HCT116 (cell line): ENCODE data around the gene CLEC16A. TPM values are rescaled to one million over a fixed set of nuclear protein-coding genes. Genes with fewer than 3 reads are reported as not detected.

Experiments used
- ATAC-seq: fragments of 200-7000 bp; cut with Tn5 transposase; 2 replicates; pipeline ENCODE4 v1.9.1; 2020; ENCODE audit warnings: mild to moderate bottlenecking, moderate library complexity
- BruUV-seq: library from RNA; stranded (reverse); fragments of 400-500 nt; replicated peaks from 2 replicates; lab custom pipeline; 2021; lab: Mats Ljungman, UMichigan
- CTCF ChIA-PET: fragments of 300-600 bp; sonication (Branson Sonifier 250); formaldehyde crosslinking; loops from one replicate; lab custom pipeline; 2021; ENCODE audit warnings: antibody characterized with exemption; lab: Charles Lee
- POLR2A ChIA-PET: fragments of 300-600, 350-600 bp; sonication (Branson Sonifier 250); formaldehyde crosslinking; loops from one replicate; lab custom pipeline; 2021; ENCODE audit warnings: antibody characterized with exemption; lab: Charles Lee
- RAD21 ChIA-PET, 2 experiments: fragments of 300-600 bp; sonication (Branson Sonifier 250); formaldehyde crosslinking; loops; one replicate each; lab custom pipeline; 2023; ENCODE audit warnings: low total read pairs in 2 of 2; ENCODE audit not compliant: uncharacterized antibody in 2 of 2, unreplicated experiment in 2 of 2, low non-redundant PET in 1 of 2; lab: Charles Lee
- DNase-seq: peaks from one replicate; pipeline ENCODE4 v3.0.0-alpha.2; 2010; ENCODE audit warnings: low read depth, low spot score
- H2AFZ ChIP-seq: fragments of 200-600 bp; shearing (Covaris generic), sonication (generic); 2 replicates; pipeline ENCODE4 v1.6.1; 2017; ENCODE audit warnings: low read depth, mixed run types, mixed read lengths, antibody characterized with exemption, low read length; ENCODE audit not compliant: poor library complexity, severe bottlenecking
- H3K27ac ChIP-seq: 2 replicates; pipeline ENCODE4 v1.5.1; 2012; ENCODE audit warnings: low read depth, low read length
- H3K27me3 ChIP-seq: fragments of 200-600 bp; sonication (generic); 2 replicates; pipeline ENCODE4 v1.6.1; 2016; ENCODE audit warnings: mixed run types, low read length, mixed read lengths; ENCODE audit not compliant: insufficient read depth
- H3K36me3 ChIP-seq, 2 experiments: fragments of 200-500 bp in 1 of 2; fragments of 200-600 bp in 1 of 2; sonication (Bioruptor generic) in 1 of 2; sonication (generic) in 1 of 2; 2 replicates each; pipeline versions ENCODE4 v1.5.1 to v1.6.1; 2014 to 2016; ENCODE audit warnings: low read length in 2 of 2, inconsistent platforms in 1 of 2, mixed read lengths in 1 of 2, mixed run types in 1 of 2; ENCODE audit not compliant: insufficient read depth in 2 of 2, control insufficient read depth in 1 of 2
- H3K4me1 ChIP-seq, 2 experiments: fragments of 200-600 bp in 1 of 2; sonication (generic) in 1 of 2; 2 replicates each; pipeline versions ENCODE4 v1.5.1 to v1.6.1; 2012 to 2017; ENCODE audit warnings: low read length in 2 of 2, inconsistent platforms in 1 of 2, mild to moderate bottlenecking in 1 of 2, mixed read lengths in 1 of 2, mixed run types in 1 of 2, moderate library complexity in 1 of 2; ENCODE audit not compliant: insufficient read depth in 2 of 2, control insufficient read depth in 1 of 2
- H3K4me2 ChIP-seq: fragments of 200-600 bp; sonication (generic); 2 replicates; pipeline ENCODE4 v1.6.1; 2017; ENCODE audit warnings: mixed run types, low read length, mixed read lengths
- H3K4me3 ChIP-seq, 2 experiments: fragments of 200-600 bp in 1 of 2; sonication (generic) in 1 of 2; replicated peaks in 1 of 2; 2 replicates each; pipeline ENCODE4 v1.5.1; 2011 to 2016; ENCODE audit warnings: low read length in 2 of 2, control low read depth in 1 of 2, low read depth in 1 of 2, mild to moderate bottlenecking in 1 of 2, mixed read lengths in 1 of 2, mixed run types in 1 of 2
- H3K79me2 ChIP-seq: fragments of 200-600 bp; sonication (generic); 2 replicates; pipeline ENCODE4 v1.6.1; 2017; ENCODE audit warnings: mild to moderate bottlenecking, mixed run types, low read length, moderate library complexity, mixed read lengths; ENCODE audit not compliant: insufficient read depth
- H3K9ac ChIP-seq: fragments of 200-600 bp; sonication (generic); 2 replicates; pipeline ENCODE4 v1.6.1; 2016; ENCODE audit warnings: low read length, mixed read lengths
- H3K9me2 ChIP-seq: fragments of 200-600 bp; sonication (generic), shearing (Covaris generic); 2 replicates; pipeline ENCODE4 v1.6.1; 2017; ENCODE audit warnings: mixed run types, mild to moderate bottlenecking, moderate library complexity; ENCODE audit not compliant: insufficient read depth
- H3K9me3 ChIP-seq, 2 experiments: fragments of 200-500 bp in 1 of 2; fragments of 200-600 bp in 1 of 2; sonication (Bioruptor generic) in 1 of 2; sonication (generic) in 1 of 2; 2 replicates each; pipeline ENCODE4 v1.6.1; 2014 to 2017; ENCODE audit warnings: low read length in 2 of 2, mixed read lengths in 2 of 2, inconsistent platforms in 1 of 2, low read depth in 1 of 2, mild to moderate bottlenecking in 1 of 2, mixed run types in 1 of 2, moderate library complexity in 1 of 2; ENCODE audit not compliant: control insufficient read depth in 1 of 2, insufficient read depth in 1 of 2
- H4K20me1 ChIP-seq: fragments of 200-600 bp; sonication (generic), shearing (Covaris generic); 2 replicates; pipeline ENCODE4 v1.6.1; 2017; ENCODE audit warnings: mixed run types, mild to moderate bottlenecking, moderate library complexity; ENCODE audit not compliant: insufficient read depth
- CBX3 ChIP-seq: IDR thresholded peaks from 2 replicates; pipeline ENCODE4 v1.6.1; 2012; ENCODE audit warnings: low read depth
- CEBPB ChIP-seq: IDR thresholded peaks from 2 replicates; pipeline ENCODE4 v1.6.1; 2012; ENCODE audit warnings: low read depth
- EGR1 ChIP-seq: IDR thresholded peaks from 2 replicates; pipeline ENCODE4 v1.6.1; 2012; ENCODE audit warnings: low read depth
- EZH2 ChIP-seq: fragments of 200-600 bp; sonication (generic); IDR thresholded peaks from 2 replicates; pipeline ENCODE4 v1.6.1; 2017; ENCODE audit warnings: antibody characterized with exemption, mixed run types
- EZH2phosphoT487 ChIP-seq: fragments of 200-600 bp; IDR thresholded peaks from 2 replicates; pipeline ENCODE4 v1.6.1; 2018; ENCODE audit warnings: antibody characterized with exemption, borderline replicate concordance
- FOSL1 ChIP-seq: IDR thresholded peaks from 2 replicates; pipeline ENCODE4 v1.6.1; 2012; ENCODE audit warnings: low read depth
- JUND ChIP-seq: IDR thresholded peaks from 2 replicates; pipeline ENCODE4 v1.6.1; 2012
- POLR2A ChIP-seq: IDR thresholded peaks from 2 replicates; pipeline ENCODE4 v1.7.0; 2011; ENCODE audit warnings: borderline replicate concordance; ENCODE audit not compliant: insufficient read depth, insufficient read length; ENCODE audit errors: extremely low read depth
- POLR2AphosphoS5 ChIP-seq: IDR thresholded peaks from 2 replicates; pipeline ENCODE4 v1.6.1; 2011; ENCODE audit warnings: mild to moderate bottlenecking, low read depth, low read length, moderate library complexity
- RAD21 ChIP-seq: IDR thresholded peaks from 2 replicates; pipeline ENCODE4 v1.6.1; 2012; ENCODE audit warnings: low read depth, mild to moderate bottlenecking
- SIN3A ChIP-seq: IDR thresholded peaks from 2 replicates; pipeline ENCODE4 v1.6.1; 2012; ENCODE audit warnings: low read depth
- SP1 ChIP-seq: IDR thresholded peaks from 2 replicates; pipeline ENCODE4 v1.6.1; 2012; ENCODE audit warnings: low read depth
- SRF ChIP-seq: IDR thresholded peaks from 2 replicates; pipeline ENCODE4 v1.6.1; 2012; ENCODE audit warnings: low read depth
- TCF7L2 ChIP-seq: IDR thresholded peaks from 2 replicates; pipeline ENCODE4 v1.7.0; 2011; ENCODE audit warnings: borderline replicate concordance, inconsistent platforms; ENCODE audit not compliant: insufficient read depth, insufficient read length; ENCODE audit errors: extremely low read depth
- YY1 ChIP-seq: IDR thresholded peaks from 2 replicates; pipeline ENCODE4 v1.6.1; 2011; ENCODE audit warnings: low read length, low read depth, moderate library complexity, mild to moderate bottlenecking; ENCODE audit not compliant: insufficient replicate concordance; ENCODE audit errors: extremely low read depth
- ZFX ChIP-seq: fragments of 450-650 bp; IDR thresholded peaks from 2 replicates; pipeline ENCODE4 v1.6.1; 2017
- ZNF274 ChIP-seq: fragments of 200-500 bp; sonication (Bioruptor generic); IDR thresholded peaks from 2 replicates; pipeline ENCODE4 v1.6.1; 2014; ENCODE audit warnings: mild to moderate bottlenecking, low read depth, low read length, inconsistent platforms
- intact Hi-C: fragments of 100-400 bp; cut with micrococcal nuclease; formaldehyde crosslinking; loops from 2 replicates; pipeline ENCODE4 v1.10.0; 2022
- total RNA-seq: library from RNA; stranded (reverse); gene quantifications from one replicate; pipeline ENCODE4 v1.2.1, GENCODE V29; 2021; ENCODE audit not compliant: unreplicated experiment
- TF ChIP-seq, protein P1 (sequence below), 3 experiments: fragments of 200-600 bp in 1 of 3; sonication (generic) in 1 of 3; IDR thresholded peaks in 2 of 3; conservative IDR thresholded peaks in 1 of 3; 2 replicates each; pipeline ENCODE4 v1.5.1; 2012 to 2017; ENCODE audit warnings: low read depth in 2 of 3, low read length in 2 of 3, antibody characterized with exemption in 1 of 3, borderline replicate concordance in 1 of 3, control low read depth in 1 of 3, mild to moderate bottlenecking in 1 of 3, mixed read lengths in 1 of 3, mixed run types in 1 of 3, moderate library complexity in 1 of 3; ENCODE audit not compliant: insufficient read depth in 1 of 3
- TF ChIP-seq, protein P2 (sequence below): IDR thresholded peaks from 2 replicates; pipeline ENCODE4 v1.6.1; 2011; ENCODE audit warnings: mild to moderate bottlenecking, low read length, moderate library complexity; ENCODE audit not compliant: insufficient replicate concordance; ENCODE audit errors: extremely low read depth
- TF ChIP-seq, protein P3 (sequence below): IDR thresholded peaks from 2 replicates; pipeline ENCODE4 v1.6.1; 2012
- TF ChIP-seq, protein P4 (sequence below): IDR thresholded peaks from 2 replicates; pipeline ENCODE4 v1.6.1; 2012
- TF ChIP-seq, protein P5 (sequence below): IDR thresholded peaks from 2 replicates; pipeline ENCODE4 v1.6.1; 2012; ENCODE audit warnings: low read depth

Gene CLEC16A
- total RNA-seq, 1 experiment from 2014 or later: 18.0 TPM

DNA sequence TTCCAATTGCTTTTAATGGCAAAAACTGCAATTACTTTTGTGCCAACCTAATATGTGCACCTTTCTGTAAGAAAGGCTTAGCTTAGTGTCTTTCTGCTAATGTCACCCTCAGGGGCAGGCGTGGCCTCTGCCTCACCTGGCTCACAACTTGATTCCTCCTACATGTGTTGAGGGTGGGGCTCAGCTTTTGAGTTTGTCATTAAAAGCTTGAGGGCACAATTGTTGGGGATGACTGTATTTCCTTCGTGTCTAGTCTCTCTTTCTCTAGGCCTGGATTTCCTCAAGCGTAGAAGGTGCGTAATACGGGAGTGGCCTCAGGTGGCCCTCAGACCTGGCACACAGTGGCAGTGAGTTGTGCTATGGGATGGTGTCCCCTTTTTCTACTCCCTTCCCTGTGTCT lies 94.4 kb downstream of the CLEC16A start:
- Histone ChIP-seq H3K27me3 (no peaks in the 10 kb centered on the region), H3K36me3 (no peaks in the 10 kb centered on the region), H3K9me2 (no peaks in the 10 kb centered on the region), H2AFZ (no peak overlapping the region), H3K79me2 (no peaks in the 10 kb centered on the region), H3K9ac (no peak overlapping the region), H3K9me3 (no peaks in the 10 kb centered on the region), H3K4me1 (peaks cover 2 to 12% of the 10 kb centered on the region in 2 experiments; a peak in 1 of 4 replicates), H4K20me1 (no peaks in the 10 kb centered on the region), H3K27ac (no peak overlapping the region), H3K4me2 (peak overlapping the region; percentile 19; the same call in 1 of the 2 replicates), H3K4me3 (no peak overlapping the region)
- ATAC-seq (no peak), DNase-seq (no peak)
- ChIA-PET CTCF (no interaction called here), POLR2A (no interaction called here), RAD21 (no interaction called here)
- no TSS peak for BruUV-seq
- intact Hi-C loops: no loop called here
- no peak for TF ChIP-seq SRF
- no peak; the same call in 1 of the 2 replicates for TF ChIP-seq SIN3A
- no peak for TF ChIP-seq ZFX
- TF ChIP-seq EZH2phosphoT487: no peak
- TF ChIP-seq, protein P1, sequence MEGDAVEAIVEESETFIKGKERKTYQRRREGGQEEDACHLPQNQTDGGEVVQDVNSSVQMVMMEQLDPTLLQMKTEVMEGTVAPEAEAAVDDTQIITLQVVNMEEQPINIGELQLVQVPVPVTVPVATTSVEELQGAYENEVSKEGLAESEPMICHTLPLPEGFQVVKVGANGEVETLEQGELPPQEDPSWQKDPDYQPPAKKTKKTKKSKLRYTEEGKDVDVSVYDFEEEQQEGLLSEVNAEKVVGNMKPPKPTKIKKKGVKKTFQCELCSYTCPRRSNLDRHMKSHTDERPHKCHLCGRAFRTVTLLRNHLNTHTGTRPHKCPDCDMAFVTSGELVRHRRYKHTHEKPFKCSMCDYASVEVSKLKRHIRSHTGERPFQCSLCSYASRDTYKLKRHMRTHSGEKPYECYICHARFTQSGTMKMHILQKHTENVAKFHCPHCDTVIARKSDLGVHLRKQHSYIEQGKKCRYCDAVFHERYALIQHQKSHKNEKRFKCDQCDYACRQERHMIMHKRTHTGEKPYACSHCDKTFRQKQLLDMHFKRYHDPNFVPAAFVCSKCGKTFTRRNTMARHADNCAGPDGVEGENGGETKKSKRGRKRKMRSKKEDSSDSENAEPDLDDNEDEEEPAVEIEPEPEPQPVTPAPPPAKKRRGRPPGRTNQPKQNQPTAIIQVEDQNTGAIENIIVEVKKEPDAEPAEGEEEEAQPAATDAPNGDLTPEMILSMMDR (IDR thresholded peaks at IDR 0.05 in 2 of 3, conservative IDR thresholded peaks at IDR 0.05 in 1 of 3; ENCODE audit: borderline replicate concordance in 1 of 3, insufficient read depth in 1 of 3, low read depth in 2 of 3, low read length in 2 of 3): no peak
- 0 out of 2 replicates have a peak, but pooled peaks have one; percentile 25 for TF ChIP-seq JUND
- 0 out of 2 replicates have a peak, but pooled peaks have one; percentile 21 for TF ChIP-seq CEBPB
- peak; percentile 21; the same call in 1 of the 2 replicates for TF ChIP-seq RAD21
- TF ChIP-seq, protein P2, sequence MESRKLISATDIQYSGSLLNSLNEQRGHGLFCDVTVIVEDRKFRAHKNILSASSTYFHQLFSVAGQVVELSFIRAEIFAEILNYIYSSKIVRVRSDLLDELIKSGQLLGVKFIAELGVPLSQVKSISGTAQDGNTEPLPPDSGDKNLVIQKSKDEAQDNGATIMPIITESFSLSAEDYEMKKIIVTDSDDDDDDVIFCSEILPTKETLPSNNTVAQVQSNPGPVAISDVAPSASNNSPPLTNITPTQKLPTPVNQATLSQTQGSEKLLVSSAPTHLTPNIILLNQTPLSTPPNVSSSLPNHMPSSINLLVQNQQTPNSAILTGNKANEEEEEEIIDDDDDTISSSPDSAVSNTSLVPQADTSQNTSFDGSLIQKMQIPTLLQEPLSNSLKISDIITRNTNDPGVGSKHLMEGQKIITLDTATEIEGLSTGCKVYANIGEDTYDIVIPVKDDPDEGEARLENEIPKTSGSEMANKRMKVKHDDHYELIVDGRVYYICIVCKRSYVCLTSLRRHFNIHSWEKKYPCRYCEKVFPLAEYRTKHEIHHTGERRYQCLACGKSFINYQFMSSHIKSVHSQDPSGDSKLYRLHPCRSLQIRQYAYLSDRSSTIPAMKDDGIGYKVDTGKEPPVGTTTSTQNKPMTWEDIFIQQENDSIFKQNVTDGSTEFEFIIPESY: no peak
- TF ChIP-seq EGR1: no peak
- TF ChIP-seq FOSL1: no peak
- TF ChIP-seq CBX3: peak; percentile 49; the same call in 1 of the 2 replicates
- TF ChIP-seq, protein P3, sequence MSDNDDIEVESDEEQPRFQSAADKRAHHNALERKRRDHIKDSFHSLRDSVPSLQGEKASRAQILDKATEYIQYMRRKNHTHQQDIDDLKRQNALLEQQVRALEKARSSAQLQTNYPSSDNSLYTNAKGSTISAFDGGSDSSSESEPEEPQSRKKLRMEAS: peak; percentile 67
- TF ChIP-seq POLR2A: no peak
- no peak for TF ChIP-seq EZH2
- TF ChIP-seq, protein P4, sequence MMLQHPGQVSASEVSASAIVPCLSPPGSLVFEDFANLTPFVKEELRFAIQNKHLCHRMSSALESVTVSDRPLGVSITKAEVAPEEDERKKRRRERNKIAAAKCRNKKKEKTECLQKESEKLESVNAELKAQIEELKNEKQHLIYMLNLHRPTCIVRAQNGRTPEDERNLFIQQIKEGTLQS: no peak
- no peak for TF ChIP-seq POLR2AphosphoS5
- no peak for TF ChIP-seq ZNF274
- peak; percentile 67 for TF ChIP-seq SP1
- TF ChIP-seq, protein P5, sequence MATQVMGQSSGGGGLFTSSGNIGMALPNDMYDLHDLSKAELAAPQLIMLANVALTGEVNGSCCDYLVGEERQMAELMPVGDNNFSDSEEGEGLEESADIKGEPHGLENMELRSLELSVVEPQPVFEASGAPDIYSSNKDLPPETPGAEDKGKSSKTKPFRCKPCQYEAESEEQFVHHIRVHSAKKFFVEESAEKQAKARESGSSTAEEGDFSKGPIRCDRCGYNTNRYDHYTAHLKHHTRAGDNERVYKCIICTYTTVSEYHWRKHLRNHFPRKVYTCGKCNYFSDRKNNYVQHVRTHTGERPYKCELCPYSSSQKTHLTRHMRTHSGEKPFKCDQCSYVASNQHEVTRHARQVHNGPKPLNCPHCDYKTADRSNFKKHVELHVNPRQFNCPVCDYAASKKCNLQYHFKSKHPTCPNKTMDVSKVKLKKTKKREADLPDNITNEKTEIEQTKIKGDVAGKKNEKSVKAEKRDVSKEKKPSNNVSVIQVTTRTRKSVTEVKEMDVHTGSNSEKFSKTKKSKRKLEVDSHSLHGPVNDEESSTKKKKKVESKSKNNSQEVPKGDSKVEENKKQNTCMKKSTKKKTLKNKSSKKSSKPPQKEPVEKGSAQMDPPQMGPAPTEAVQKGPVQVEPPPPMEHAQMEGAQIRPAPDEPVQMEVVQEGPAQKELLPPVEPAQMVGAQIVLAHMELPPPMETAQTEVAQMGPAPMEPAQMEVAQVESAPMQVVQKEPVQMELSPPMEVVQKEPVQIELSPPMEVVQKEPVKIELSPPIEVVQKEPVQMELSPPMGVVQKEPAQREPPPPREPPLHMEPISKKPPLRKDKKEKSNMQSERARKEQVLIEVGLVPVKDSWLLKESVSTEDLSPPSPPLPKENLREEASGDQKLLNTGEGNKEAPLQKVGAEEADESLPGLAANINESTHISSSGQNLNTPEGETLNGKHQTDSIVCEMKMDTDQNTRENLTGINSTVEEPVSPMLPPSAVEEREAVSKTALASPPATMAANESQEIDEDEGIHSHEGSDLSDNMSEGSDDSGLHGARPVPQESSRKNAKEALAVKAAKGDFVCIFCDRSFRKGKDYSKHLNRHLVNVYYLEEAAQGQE: no peak
- TF ChIP-seq YY1: no peak
- no peak for TF ChIP-seq TCF7L2
